WTC11 (cell line): ENCODE data around the gene PCBP3. TPM values are rescaled to one million over a fixed set of nuclear protein-coding genes. Genes with fewer than 3 reads are reported as not detected.
A peak's percentile ranks its signal among the peaks of the same experiment; 100 is the strongest.

ENCODE experiments used
- ATAC-seq: fragments of 200-7000 bp; cut with Tn5 transposase; 2 replicates; pipeline ENCODE4 v1.10.0; 2021; ENCODE audit warnings: mild to moderate bottlenecking, moderate library complexity
- CTCF ChIA-PET: fragments of 300-600 bp; sonication (Branson Sonifier 250); formaldehyde crosslinking; loops from one replicate; lab custom pipeline; 2021; ENCODE audit warnings: antibody characterized with exemption; lab: Charles Lee
- POLR2A ChIA-PET: fragments of 350-600 bp; sonication (Branson Sonifier 250); formaldehyde crosslinking; loops from one replicate; lab custom pipeline; 2021; ENCODE audit warnings: antibody characterized with exemption; lab: Charles Lee
- DNase-seq: peaks from one replicate; pipeline ENCODE4 v3.0.0; 2021; ENCODE audit warnings: low spot score
- H3K27ac Mint-ChIP-seq: 2 replicates; pipeline ENCODE4 v1.8.0; 2021; ENCODE audit warnings: mixed read lengths
- H3K27me3 Mint-ChIP-seq: 2 replicates; pipeline ENCODE4 v1.8.0; 2021; ENCODE audit warnings: low read depth, mild to moderate bottlenecking, moderate library complexity, mixed read lengths
- H3K36me3 Mint-ChIP-seq: 2 replicates; pipeline ENCODE4 v1.8.0; 2021; ENCODE audit warnings: mixed read lengths
- H3K4me1 Mint-ChIP-seq: 2 replicates; pipeline ENCODE4 v1.8.0; 2022; ENCODE audit warnings: mixed read lengths
- H3K4me3 Mint-ChIP-seq: 2 replicates; pipeline ENCODE4 v1.8.0; 2021; ENCODE audit warnings: mild to moderate bottlenecking, moderate library complexity, mixed read lengths
- H3K9me3 Mint-ChIP-seq: 2 replicates; pipeline ENCODE4 v1.8.0; 2021; ENCODE audit warnings: mixed read lengths
- ATF6 ChIP-seq: sonication (generic); formaldehyde crosslinking; IDR thresholded peaks from 2 replicates; pipeline ENCODE4 v1.8.1; 2023; ENCODE audit warnings: mild to moderate bottlenecking, missing genetic modification reagents
- CTCF ChIP-seq: fragments of 200-600 bp; IDR thresholded peaks from 2 replicates; pipeline ENCODE4 v1.8.0; 2022; ENCODE audit warnings: antibody characterized with exemption
- E2F4 ChIP-seq: sonication (generic); formaldehyde crosslinking; IDR thresholded peaks from 2 replicates; pipeline ENCODE4 v1.8.1; 2022; ENCODE audit warnings: low read depth, mild to moderate bottlenecking, moderate library complexity, missing genetic modification reagents, borderline replicate concordance
- ERG ChIP-seq: fragments of 250-450 bp; sonication (Bioruptor Pico); IDR thresholded peaks from 2 replicates; pipeline ENCODE4 v1.8.0; 2021; ENCODE audit warnings: mild to moderate bottlenecking
- ESRRA ChIP-seq: sonication (generic); formaldehyde crosslinking; IDR thresholded peaks from 2 replicates; pipeline ENCODE4 v1.8.1; 2022; ENCODE audit warnings: mild to moderate bottlenecking, missing genetic modification reagents, borderline replicate concordance
- FOXJ3 ChIP-seq: sonication (generic); formaldehyde crosslinking; IDR thresholded peaks from 2 replicates; pipeline ENCODE4 v1.9.0; 2021; ENCODE audit warnings: missing genetic modification reagents, mild to moderate bottlenecking, borderline replicate concordance
- GRHL2 ChIP-seq: fragments of 250-450 bp; sonication (Bioruptor Pico); IDR thresholded peaks from 2 replicates; pipeline ENCODE4 v1.8.0; 2022; ENCODE audit warnings: mild to moderate bottlenecking, moderate library complexity; ENCODE audit not compliant: insufficient replicate concordance, severe bottlenecking
- GTF2I ChIP-seq: fragments of 250-450 bp; sonication (Bioruptor Pico); conservative IDR thresholded peaks from 2 replicates; pipeline ENCODE4 v1.4.0; 2021; ENCODE audit warnings: mild to moderate bottlenecking
- HMGXB4 ChIP-seq: sonication (generic); formaldehyde crosslinking; IDR thresholded peaks from 2 replicates; pipeline ENCODE4 v1.8.1; 2023; ENCODE audit warnings: mild to moderate bottlenecking, moderate library complexity, missing genetic modification reagents
- IRF1 ChIP-seq: sonication (generic); formaldehyde crosslinking; IDR thresholded peaks from 2 replicates; pipeline ENCODE4 v1.8.0; 2023; ENCODE audit warnings: missing genetic modification reagents
- MLX ChIP-seq: sonication (generic); formaldehyde crosslinking; IDR thresholded peaks from 2 replicates; pipeline ENCODE4 v1.8.1; 2023; ENCODE audit warnings: mild to moderate bottlenecking, missing genetic modification reagents, moderate library complexity
- NR1H2 ChIP-seq: sonication (generic); formaldehyde crosslinking; IDR thresholded peaks from 2 replicates; pipeline ENCODE4 v1.9.0; 2021; ENCODE audit warnings: mild to moderate bottlenecking, moderate library complexity, missing genetic modification reagents
- NR3C1 ChIP-seq: sonication (generic); formaldehyde crosslinking; conservative IDR thresholded peaks from 2 replicates; pipeline ENCODE4 v1.8.1; 2023; ENCODE audit warnings: low read depth, mild to moderate bottlenecking, missing genetic modification reagents
- OVOL2 ChIP-seq: fragments of 250-450 bp; sonication (Bioruptor Pico); IDR thresholded peaks from 2 replicates; pipeline ENCODE4 v1.9.0; 2021; ENCODE audit warnings: mild to moderate bottlenecking, borderline replicate concordance
- SOX15 ChIP-seq: fragments of 250-450 bp; sonication (Bioruptor Pico); IDR thresholded peaks from 2 replicates; pipeline ENCODE4 v1.9.0; 2021; ENCODE audit warnings: mild to moderate bottlenecking
- TP53 ChIP-seq: sonication (generic); formaldehyde crosslinking; IDR thresholded peaks from 2 replicates; pipeline ENCODE4 v1.8.1; 2023; ENCODE audit warnings: mild to moderate bottlenecking, missing genetic modification reagents
- ZNF121 ChIP-seq: sonication (generic); formaldehyde crosslinking; IDR thresholded peaks from 2 replicates; pipeline ENCODE4 v1.8.0; 2023; ENCODE audit warnings: missing genetic modification reagents
- ZNF281 ChIP-seq: sonication (generic); formaldehyde crosslinking; IDR thresholded peaks from 2 replicates; pipeline ENCODE4 v1.8.0; 2023; ENCODE audit warnings: mild to moderate bottlenecking, missing genetic modification reagents
- ZNF317 ChIP-seq: sonication (generic); formaldehyde crosslinking; IDR thresholded peaks from 2 replicates; pipeline ENCODE4 v1.8.1; 2023; ENCODE audit warnings: low read depth, mild to moderate bottlenecking, moderate library complexity, missing genetic modification reagents, borderline replicate concordance
- total RNA-seq: library from RNA; stranded (reverse); gene quantifications from 3 replicates; pipeline ENCODE4 v1.2.3, GENCODE V29; 2021

The PCBP3 gene
- total RNA-seq, 1 experiment from 2014 or later = 8.5 TPM

GRCh38 chr21:45596704-45597318 lies 46.7 kb upstream of the PCBP3 start (continued):
- TF ChIP-seq CTCF (peak; percentile 70), NR1H2 (CRISPR knock-in tag) (no peak)

- Mint-ChIP-seq H3K36me3 (peaks cover 15% of the 10 kb centered on the region), H3K4me3 (no peak overlapping the region), H3K9me3 (peaks cover 28% of the 10 kb centered on the region), H3K27ac (no peak overlapping the region), H3K27me3 (peaks cover 24% of the 10 kb centered on the region), H3K4me1 (no peaks in the 10 kb centered on the region)
- ATAC-seq = no peak
- CTCF ChIA-PET = interaction anchor here (4.0 kb wide), 1 partner anchor 42 kb away, joined by 43 read pairs; no protein-coding TSS in a partner anchor
- peak; percentile 1 for DNase-seq
- POLR2A ChIA-PET = no interaction called here
- TF ChIP-seq NR3C1 (CRISPR knock-in tag) (no peak), FOXJ3 (CRISPR knock-in tag) (no peak), ZNF121 (CRISPR knock-in tag) (no peak), TP53 (no peak), ATF6 (CRISPR knock-in tag) (no peak), ERG (CRISPR knock-in tag) (no peak), SOX15 (CRISPR knock-in tag) (no peak), ESRRA (CRISPR knock-in tag) (no peak), GTF2I (CRISPR knock-in tag) (no peak), IRF1 (CRISPR knock-in tag) (no peak), GRHL2 (CRISPR knock-in tag) (no peak), OVOL2 (no peak), ZNF281 (CRISPR knock-in tag) (no peak), E2F4 (CRISPR knock-in tag) (no peak), HMGXB4 (CRISPR knock-in tag) (no peak), ZNF317 (CRISPR knock-in tag) (no peak), MLX (no peak)
These were observed 45.4 kb upstream of the PCBP3 start for GRCh38 chr21:45598109-45598508.
